Measurements from ENCODE around the gene E2F4.

Gene E2F4

GRCh38 chr16:67170168-67170948, 21.6 kb upstream of the E2F4 start, which contains the start of gene NOL3:
Gene NOL3 (plus strand): TSS chr16:67170538.
- peak within 1 kb of the TSS; percentile 22; the same call in 1 of the 2 replicates for H3K27ac ChIP-seq
- no peak for TF ChIP-seq CTCF (IDR thresholded peaks at IDR 0.05)
- no peak for TF ChIP-seq ZFX (IDR thresholded peaks at IDR 0.05; ENCODE audit: borderline replicate concordance)

- H3K27ac ChIP-seq = peak overlapping the region; percentile 22; the same call in 1 of the 2 replicates
- TF ChIP-seq CTCF (IDR thresholded peaks at IDR 0.05) (no peak), ZFX (IDR thresholded peaks at IDR 0.05; ENCODE audit: borderline replicate concordance) (no peak)
Measured at GRCh38 chr16:67170949-67171649, 20.9 kb upstream of the E2F4 start.

- TF ChIP-seq ZFX (IDR thresholded peaks at IDR 0.05; ENCODE audit: borderline replicate concordance) (no peak), CTCF (IDR thresholded peaks at IDR 0.05) (no peak)
- peak overlapping the region; percentile 95 for H3K27ac ChIP-seq
Measured at GRCh38 chr16:67173323-67173722, 18.6 kb upstream of the E2F4 start.

- TF ChIP-seq CTCF (IDR thresholded peaks at IDR 0.05) = peak; percentile 45
- TF ChIP-seq ZFX (IDR thresholded peaks at IDR 0.05; ENCODE audit: borderline replicate concordance) = no peak
- peak overlapping the region; percentile 95 for H3K27ac ChIP-seq
Measured at GRCh38 chr16:67173808-67174705, 17.9 kb upstream of the E2F4 start.

- TF ChIP-seq CTCF (IDR thresholded peaks at IDR 0.05) = no peak
- TF ChIP-seq ZFX (IDR thresholded peaks at IDR 0.05; ENCODE audit: borderline replicate concordance) = no peak
- peak overlapping the region; percentile 95 for H3K27ac ChIP-seq
Measured at GRCh38 chr16:67174706-67175231, 17.2 kb upstream of the E2F4 start.

- H3K27ac ChIP-seq = peak overlapping the region; percentile 94; the same call in 1 of the 2 replicates
- TF ChIP-seq ZFX (IDR thresholded peaks at IDR 0.05; ENCODE audit: borderline replicate concordance) (no peak), CTCF (IDR thresholded peaks at IDR 0.05) (no peak)
Measured at GRCh38 chr16:67176662-67177061, 15.3 kb upstream of the E2F4 start.
